Neural progenitor cell (in vitro differentiated cells): Measurements from ENCODE around the gene COL23A1. TPM values are rescaled to one million over a fixed set of nuclear protein-coding genes. Genes with fewer than 3 reads are reported as not detected.

Experiments used
- DNase-seq: peaks from one replicate; pipeline ENCODE4 v3.0.0-alpha.2; 2016; ENCODE audit warnings: low spot score
- H2AFZ ChIP-seq: fragments of 200-600 bp; sonication (generic); replicated peaks from 2 replicates; pipeline ENCODE4 v1.6.1; 2016; ENCODE audit warnings: antibody characterized with exemption
- H3F3A ChIP-seq: fragments of 200-600 bp; sonication (generic); 2 replicates; pipeline ENCODE4 v1.6.1; 2016; ENCODE audit warnings: antibody characterized with exemption, low read depth
- H3K27ac ChIP-seq: fragments of 200-600 bp; sonication (generic); 2 replicates; pipeline ENCODE4 v1.5.1; 2016; ENCODE audit warnings: mild to moderate bottlenecking
- H3K27me3 ChIP-seq: fragments of 200-600 bp; sonication (generic); 2 replicates; pipeline ENCODE4 v1.6.1; 2016; ENCODE audit warnings: mild to moderate bottlenecking, moderate library complexity
- H3K36me3 ChIP-seq: fragments of 200-600 bp; sonication (generic); 2 replicates; pipeline ENCODE4 v1.5.1; 2016
- H3K4me1 ChIP-seq: fragments of 200-600 bp; sonication (generic); 2 replicates; pipeline ENCODE4 v1.6.1; 2016; ENCODE audit warnings: mixed run types
- H3K4me2 ChIP-seq: fragments of 200-600 bp; sonication (generic); 2 replicates; pipeline ENCODE4 v1.6.1; 2016
- H3K4me3 ChIP-seq: fragments of 200-600 bp; sonication (generic); 2 replicates; pipeline ENCODE4 v1.5.1; 2016
- H3K79me2 ChIP-seq: fragments of 200-600 bp; sonication (generic); 2 replicates; pipeline ENCODE4 v1.6.1; 2016; ENCODE audit warnings: low read depth
- H3K9ac ChIP-seq: fragments of 200-600 bp; sonication (generic); 2 replicates; pipeline ENCODE4 v1.6.1; 2016
- H3K9me3 ChIP-seq: fragments of 200-600 bp; sonication (generic); 2 replicates; pipeline ENCODE4 v1.5.1; 2016; ENCODE audit warnings: low read depth
- H4K20me1 ChIP-seq: fragments of 200-600 bp; sonication (generic); 2 replicates; pipeline ENCODE4 v1.6.1; 2016; ENCODE audit warnings: low read depth
- H3K27ac Mint-ChIP-seq: 3 replicates; pipeline ENCODE4 v1.8.0; 2021; ENCODE audit warnings: mixed read lengths
- H3K27me3 Mint-ChIP-seq: 2 replicates; pipeline ENCODE4 v1.8.0; 2022; ENCODE audit warnings: low read depth, mild to moderate bottlenecking, inconsistent platforms, moderate library complexity, mixed read lengths; ENCODE audit not compliant: insufficient read depth
- H3K36me3 Mint-ChIP-seq: 3 replicates; pipeline ENCODE4 v1.8.0; 2021; ENCODE audit warnings: mixed read lengths
- H3K4me1 Mint-ChIP-seq: 3 replicates; pipeline ENCODE4 v1.8.0; 2021; ENCODE audit warnings: mixed read lengths
- H3K4me3 Mint-ChIP-seq: 3 replicates; pipeline ENCODE4 v1.8.0; 2021; ENCODE audit warnings: mild to moderate bottlenecking, moderate library complexity, mixed read lengths
- H3K9me3 Mint-ChIP-seq: 3 replicates; pipeline ENCODE4 v1.8.0; 2020; ENCODE audit warnings: mixed read lengths
- CTCF ChIP-seq: fragments of 200-600 bp; sonication (generic); IDR thresholded peaks from 2 replicates; pipeline ENCODE4 v1.5.1; 2017; ENCODE audit warnings: antibody characterized with exemption, mild to moderate bottlenecking
- EZH2 ChIP-seq: fragments of 200-600 bp; sonication (generic); IDR thresholded peaks from 2 replicates; pipeline ENCODE4 v1.6.1; 2017; ENCODE audit warnings: antibody characterized with exemption, mild to moderate bottlenecking, moderate library complexity
- EZH2phosphoT487 ChIP-seq: fragments of 200-600 bp; sonication (generic); IDR thresholded peaks from 2 replicates; pipeline ENCODE4 v1.6.1; 2017; ENCODE audit warnings: antibody characterized with exemption
- total RNA-seq: library from RNA; depleted of rRNA; stranded (reverse); fragments of >200 nt; gene quantifications from 2 replicates; pipeline ENCODE4 v1.2.3, GENCODE V29; 2015; ENCODE audit warnings: low replicate concordance

Gene COL23A1
- total RNA-seq, 1 donor from 2014 or later: not detected

- no peaks in the 10 kb centered on the region for H3K9me3 Mint-ChIP-seq
- H3K36me3 ChIP-seq: peaks cover 17% of the 10 kb centered on the region
- peaks cover 16% of the 10 kb centered on the region for H3K4me1 ChIP-seq
- no peak overlapping the region for H2AFZ ChIP-seq
- no peak overlapping the region for H3K4me3 Mint-ChIP-seq
- H3K4me2 ChIP-seq: no peak overlapping the region
- DNase-seq: no peak
- no peak overlapping the region for H3K4me3 ChIP-seq
- H3K36me3 Mint-ChIP-seq: peaks cover 52% of the 10 kb centered on the region
- H3K27ac ChIP-seq: no peak overlapping the region
- peaks cover 19% of the 10 kb centered on the region for H3K4me1 Mint-ChIP-seq
- no peaks in the 10 kb centered on the region for H3K9me3 ChIP-seq
- no peak for TF ChIP-seq EZH2
- TF ChIP-seq CTCF: no peak
- TF ChIP-seq EZH2phosphoT487: no peak
- H3F3A ChIP-seq: peaks cover 78% of the 10 kb centered on the region
- H3K27ac Mint-ChIP-seq: peak overlapping the region; percentile 29
- no peaks in the 10 kb centered on the region for H3K27me3 ChIP-seq
- H3K27me3 Mint-ChIP-seq: peaks cover 24% of the 10 kb centered on the region
- peaks cover 95% of the 10 kb centered on the region for H4K20me1 ChIP-seq
- peaks cover 60% of the 10 kb centered on the region for H3K79me2 ChIP-seq
- no peak overlapping the region for H3K9ac ChIP-seq
Observed at GRCh38 chr5:178209334-178210072, 380.7 kb downstream of the COL23A1 start.

- Histone ChIP-seq H3K4me3 (peak overlapping the region; percentile 1), H3K27ac (no peak overlapping the region), H3K4me2 (no peak overlapping the region), H3K9me3 (no peaks in the 10 kb centered on the region), H2AFZ (no peak overlapping the region), H3K9ac (no peak overlapping the region), H3K4me1 (peaks cover 16% of the 10 kb centered on the region), H4K20me1 (peaks cover 87% of the 10 kb centered on the region), H3F3A (peaks cover 81% of the 10 kb centered on the region), H3K79me2 (peaks cover 65% of the 10 kb centered on the region), H3K27me3 (no peaks in the 10 kb centered on the region), H3K36me3 (peaks cover 17% of the 10 kb centered on the region)
- peaks cover 50% of the 10 kb centered on the region for H3K36me3 Mint-ChIP-seq
- no peak for DNase-seq
- H3K27me3 Mint-ChIP-seq: peaks cover 28% of the 10 kb centered on the region
- peak overlapping the region; percentile 38 for H3K4me3 Mint-ChIP-seq
- peaks cover 21% of the 10 kb centered on the region for H3K4me1 Mint-ChIP-seq
- H3K27ac Mint-ChIP-seq: peak overlapping the region; percentile 29
- TF ChIP-seq CTCF (peak; percentile 39), EZH2phosphoT487 (no peak), EZH2 (no peak)
- peaks cover 2% of the 10 kb centered on the region for H3K9me3 Mint-ChIP-seq
Observed at GRCh38 chr5:178208540-178209227, 381.5 kb downstream of the COL23A1 start.

- H3K36me3 Mint-ChIP-seq: peaks cover 46% of the 10 kb centered on the region
- H3K9me3 Mint-ChIP-seq: peaks cover 2% of the 10 kb centered on the region
- Histone ChIP-seq H3K27ac (no peak overlapping the region), H2AFZ (no peak overlapping the region), H3K79me2 (peaks cover 67% of the 10 kb centered on the region), H3K27me3 (no peaks in the 10 kb centered on the region), H3K4me2 (no peak overlapping the region), H3K36me3 (peaks cover 17% of the 10 kb centered on the region), H3K9me3 (no peaks in the 10 kb centered on the region), H3K4me3 (peak overlapping the region; percentile 1), H3F3A (peaks cover 77% of the 10 kb centered on the region), H3K4me1 (peaks cover 16% of the 10 kb centered on the region), H4K20me1 (peaks cover 79% of the 10 kb centered on the region), H3K9ac (no peak overlapping the region)
- DNase-seq: no peak
- H3K4me1 Mint-ChIP-seq: peaks cover 21% of the 10 kb centered on the region
- peak overlapping the region; percentile 14 for H3K4me3 Mint-ChIP-seq
- TF ChIP-seq CTCF (no peak), EZH2 (no peak), EZH2phosphoT487 (no peak)
- no peak overlapping the region for H3K27ac Mint-ChIP-seq
- peaks cover 27% of the 10 kb centered on the region for H3K27me3 Mint-ChIP-seq
Observed at GRCh38 chr5:178207917-178208280, 382.3 kb downstream of the COL23A1 start.
